Kidney epithelial cell (primary cell): ENCODE results near the gene ADCY4. TPM values are rescaled to one million over a fixed set of nuclear protein-coding genes. Genes with fewer than 3 reads are reported as not detected.

Experiments
- DNase-seq: peaks from one replicate; pipeline ENCODE4 v3.0.0-alpha.2; 2010; ENCODE audit warnings: low read depth
- H3K27me3 ChIP-seq: 2 replicates; pipeline ENCODE4 v1.6.0; 2011; ENCODE audit warnings: low read length; ENCODE audit not compliant: control insufficient read depth, insufficient read depth
- H3K36me3 ChIP-seq: 2 replicates; pipeline ENCODE4 v1.5.1; 2011; ENCODE audit warnings: low read length; ENCODE audit not compliant: control insufficient read depth, insufficient read depth
- H3K4me3 ChIP-seq: 2 replicates; pipeline ENCODE4 v1.5.1; 2011; ENCODE audit warnings: low read depth, mild to moderate bottlenecking, control low read depth, low read length
- CTCF ChIP-seq: IDR thresholded peaks from 2 replicates; pipeline ENCODE4 v1.5.1; 2011; ENCODE audit warnings: mild to moderate bottlenecking, moderate library complexity, low read length, control low read depth, inconsistent platforms; ENCODE audit not compliant: insufficient read depth, poor library complexity, severe bottlenecking
- total RNA-seq: library from RNA; depleted of rRNA; stranded (reverse); fragments of >200 nt; gene quantifications from 2 replicates; pipeline ENCODE4 v1.2.3, GENCODE V29; 2015

ADCY4 gene
- total RNA-seq, 1 donor from 2014 or later = 9.0 TPM

DNA sequence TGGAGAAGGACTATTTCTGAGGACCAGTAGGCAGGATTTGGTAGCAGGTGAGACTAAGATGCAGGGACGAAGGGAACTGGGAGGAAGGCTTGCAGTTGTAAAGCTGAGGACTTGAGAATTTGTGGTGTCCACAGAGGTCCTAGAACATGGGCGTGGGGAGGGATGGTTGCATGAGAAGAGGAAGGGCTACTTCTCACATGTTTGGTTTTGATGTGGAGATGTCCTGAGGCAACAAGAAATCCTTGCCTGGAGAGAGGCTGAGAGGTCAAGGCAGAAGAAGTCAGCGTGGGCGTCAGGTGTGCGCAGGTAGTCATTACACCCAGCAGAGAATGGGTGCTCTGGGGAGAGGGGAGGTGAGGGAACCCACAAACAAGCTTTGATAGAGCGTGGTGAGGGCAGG lies 57.8 kb downstream of the ADCY4 start:
- TF ChIP-seq CTCF = no peak
- DNase-seq = no peak
- H3K27me3 ChIP-seq = no peaks in the 10 kb centered on the region
- no peaks in the 10 kb centered on the region for H3K36me3 ChIP-seq
- H3K4me3 ChIP-seq = no peak overlapping the region

- Histone ChIP-seq H3K36me3 (peaks cover 2% of the 10 kb centered on the region), H3K4me3 (no peak overlapping the region), H3K27me3 (no peaks in the 10 kb centered on the region)
- TF ChIP-seq CTCF = no peak
- DNase-seq = peak; percentile 32
Measured at GRCh38 chr14:24274101-24274543, 60.7 kb downstream of the ADCY4 start.

GRCh38 chr14:24273422-24273998 lies 61.4 kb downstream of the ADCY4 start:
- Histone ChIP-seq H3K36me3 (peaks cover 2% of the 10 kb centered on the region), H3K27me3 (no peaks in the 10 kb centered on the region), H3K4me3 (no peak overlapping the region)
- no peak for DNase-seq
- peak; percentile 11 for TF ChIP-seq CTCF

DNA sequence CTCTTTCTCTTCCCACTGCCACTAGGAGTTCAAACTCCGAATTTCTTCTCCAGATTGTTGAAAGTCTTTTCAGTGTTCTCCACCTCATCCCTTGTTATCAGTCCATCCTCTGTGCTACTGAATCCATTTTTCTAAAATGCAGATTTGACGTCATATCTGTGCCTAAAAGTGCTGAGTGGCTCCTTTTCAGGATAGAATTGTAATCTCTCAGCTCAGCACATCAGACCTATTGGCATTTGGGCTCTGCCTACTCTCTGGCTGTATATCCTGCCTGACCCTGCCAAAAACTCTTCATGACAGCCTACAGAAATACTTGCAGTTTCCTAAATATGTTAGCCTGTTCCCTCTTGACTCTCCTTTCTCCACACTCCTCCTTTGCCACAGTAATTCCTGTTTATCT lies 62.4 kb downstream of the ADCY4 start:
- H3K36me3 ChIP-seq = peaks cover 2% of the 10 kb centered on the region
- H3K27me3 ChIP-seq = no peaks in the 10 kb centered on the region
- H3K4me3 ChIP-seq = no peak overlapping the region
- no peak for TF ChIP-seq CTCF
- no peak for DNase-seq

DNA sequence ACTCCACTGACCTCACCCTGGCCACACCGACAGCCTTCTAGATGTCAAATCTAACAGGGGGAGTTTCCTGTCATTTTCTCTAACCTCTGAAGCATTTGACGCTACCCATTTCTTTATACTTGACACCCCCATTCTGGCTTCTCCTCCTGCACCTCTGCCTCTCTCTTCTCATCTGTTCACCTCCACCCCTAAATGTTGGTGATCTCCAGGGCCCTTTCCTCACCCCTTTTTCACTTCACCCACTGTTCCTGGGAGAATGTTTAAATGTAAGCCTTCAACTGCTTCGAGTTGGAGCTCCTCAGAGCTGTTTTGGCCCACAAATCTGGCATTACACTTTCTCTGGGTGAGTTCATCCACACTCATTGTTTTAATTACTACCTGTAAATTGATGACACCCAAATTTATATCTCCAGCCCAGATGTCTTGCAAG lies 63.0 kb downstream of the ADCY4 start:
- Histone ChIP-seq H3K36me3 (peaks cover 2% of the 10 kb centered on the region), H3K27me3 (no peaks in the 10 kb centered on the region), H3K4me3 (peak overlapping the region; percentile 68)
- no peak for DNase-seq
- no peak for TF ChIP-seq CTCF
